IMR-90 (cell line): ENCODE measurements around the gene STYXL1.

Experiments used
- FOS ChIP-seq: fragments of 150-350 bp; IDR thresholded peaks from 2 replicates; pipeline ENCODE4 v1.6.1; 2016; ENCODE audit warnings: low read depth, low read length
- RFX5 ChIP-seq: IDR thresholded peaks from 2 replicates; pipeline ENCODE4 v1.8.0; 2012; ENCODE audit warnings: low read depth, mild to moderate bottlenecking, low read length, moderate library complexity
- TF ChIP-seq, protein P1 (sequence below): conservative IDR thresholded peaks from 2 replicates; pipeline ENCODE4 v1.5.1; 2012; ENCODE audit warnings: mild to moderate bottlenecking, low read depth, low read length, improper control_type of control experiment

- TF ChIP-seq, protein P1, sequence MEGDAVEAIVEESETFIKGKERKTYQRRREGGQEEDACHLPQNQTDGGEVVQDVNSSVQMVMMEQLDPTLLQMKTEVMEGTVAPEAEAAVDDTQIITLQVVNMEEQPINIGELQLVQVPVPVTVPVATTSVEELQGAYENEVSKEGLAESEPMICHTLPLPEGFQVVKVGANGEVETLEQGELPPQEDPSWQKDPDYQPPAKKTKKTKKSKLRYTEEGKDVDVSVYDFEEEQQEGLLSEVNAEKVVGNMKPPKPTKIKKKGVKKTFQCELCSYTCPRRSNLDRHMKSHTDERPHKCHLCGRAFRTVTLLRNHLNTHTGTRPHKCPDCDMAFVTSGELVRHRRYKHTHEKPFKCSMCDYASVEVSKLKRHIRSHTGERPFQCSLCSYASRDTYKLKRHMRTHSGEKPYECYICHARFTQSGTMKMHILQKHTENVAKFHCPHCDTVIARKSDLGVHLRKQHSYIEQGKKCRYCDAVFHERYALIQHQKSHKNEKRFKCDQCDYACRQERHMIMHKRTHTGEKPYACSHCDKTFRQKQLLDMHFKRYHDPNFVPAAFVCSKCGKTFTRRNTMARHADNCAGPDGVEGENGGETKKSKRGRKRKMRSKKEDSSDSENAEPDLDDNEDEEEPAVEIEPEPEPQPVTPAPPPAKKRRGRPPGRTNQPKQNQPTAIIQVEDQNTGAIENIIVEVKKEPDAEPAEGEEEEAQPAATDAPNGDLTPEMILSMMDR = no peak
- no peak for TF ChIP-seq FOS
- TF ChIP-seq RFX5 = no peak
Measured at GRCh38 chr7:76065016-76065612, 17.3 kb upstream of the STYXL1 start.
